NCI-H2196 treated with DMSO at 0.1 percent for 48 hours (cell line): ENCODE data around the gene ZDHHC20.
A peak's percentile ranks its signal among the peaks of the same experiment; 100 is the strongest.

Source experiments
- DNase-seq: peaks from one replicate; lab custom pipeline; 2025; ENCODE audit not compliant: unreplicated experiment; lab: John Stamatoyannopoulos, UW

Gene ZDHHC20, protein sequence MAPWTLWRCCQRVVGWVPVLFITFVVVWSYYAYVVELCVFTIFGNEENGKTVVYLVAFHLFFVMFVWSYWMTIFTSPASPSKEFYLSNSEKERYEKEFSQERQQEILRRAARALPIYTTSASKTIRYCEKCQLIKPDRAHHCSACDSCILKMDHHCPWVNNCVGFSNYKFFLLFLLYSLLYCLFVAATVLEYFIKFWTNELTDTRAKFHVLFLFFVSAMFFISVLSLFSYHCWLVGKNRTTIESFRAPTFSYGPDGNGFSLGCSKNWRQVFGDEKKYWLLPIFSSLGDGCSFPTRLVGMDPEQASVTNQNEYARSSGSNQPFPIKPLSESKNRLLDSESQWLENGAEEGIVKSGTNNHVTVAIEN

DNA sequence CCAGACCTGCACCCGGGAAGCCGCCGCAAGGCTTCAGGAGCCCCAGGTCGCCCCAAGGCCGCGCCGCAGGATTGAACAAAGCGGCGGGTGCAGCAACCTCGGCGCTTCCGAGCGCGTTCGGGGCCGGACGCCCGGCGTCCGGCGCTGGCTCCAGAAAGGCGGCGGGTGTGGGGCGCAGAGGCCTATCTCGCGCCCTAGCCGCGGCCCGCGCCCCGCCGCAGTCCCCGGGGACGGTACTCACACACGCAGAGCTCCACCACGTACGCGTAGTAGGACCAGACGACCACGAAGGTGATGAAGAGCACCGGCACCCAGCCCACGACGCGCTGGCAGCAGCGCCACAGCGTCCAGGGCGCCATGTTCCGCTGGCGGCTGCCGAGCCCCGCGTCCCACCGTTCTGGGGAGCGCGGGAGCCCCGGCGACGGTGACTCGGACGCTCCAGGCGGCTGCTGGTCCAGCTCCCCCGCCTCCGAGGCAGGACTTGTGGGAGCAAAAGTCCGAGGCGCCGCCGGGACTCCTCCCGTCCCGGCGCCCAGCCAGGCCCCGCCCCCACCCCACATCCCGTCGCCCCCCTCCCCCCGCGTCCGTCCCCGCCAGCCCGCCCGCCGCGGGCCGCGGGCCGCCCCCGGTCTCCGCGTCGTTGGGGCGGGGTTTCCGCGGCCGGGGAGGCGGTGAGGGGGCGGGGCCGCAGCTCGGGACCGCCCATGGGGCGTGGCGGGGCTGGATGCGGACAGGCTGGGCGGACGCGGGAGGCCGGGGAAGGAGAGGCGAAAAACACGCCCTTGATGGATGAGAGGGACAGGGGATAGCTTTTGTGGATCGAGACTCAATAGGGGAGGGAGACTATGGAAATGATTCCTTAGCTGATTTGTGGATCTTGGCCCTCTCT, at the start of gene ZDHHC20:
Gene ZDHHC20 (minus strand): TSS at position 491 of the 889 bp plus-strand sequence. CDS start 132 bp downstream, at position 359.
- peak; percentile 40 for DNase-seq

DNA sequence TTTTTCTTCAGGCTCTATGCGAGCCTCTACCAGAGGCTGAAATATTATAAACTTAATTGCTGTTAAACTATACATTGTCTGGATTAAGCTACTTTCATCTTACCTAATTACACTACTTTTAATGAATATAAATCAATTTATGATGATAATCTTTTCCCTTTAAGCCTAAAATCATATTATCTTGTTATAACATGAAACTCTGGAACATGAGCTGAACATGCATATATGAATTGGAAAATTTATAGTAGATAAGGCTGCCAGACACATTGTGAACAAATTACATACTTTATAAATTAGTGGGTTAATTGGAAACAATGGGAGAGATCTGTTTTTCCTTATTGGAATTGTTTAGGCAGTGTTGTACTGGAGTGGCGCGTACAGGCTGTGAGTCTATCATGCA, 45.3 kb upstream of the ZDHHC20 start:
- DNase-seq: no peak

DNA sequence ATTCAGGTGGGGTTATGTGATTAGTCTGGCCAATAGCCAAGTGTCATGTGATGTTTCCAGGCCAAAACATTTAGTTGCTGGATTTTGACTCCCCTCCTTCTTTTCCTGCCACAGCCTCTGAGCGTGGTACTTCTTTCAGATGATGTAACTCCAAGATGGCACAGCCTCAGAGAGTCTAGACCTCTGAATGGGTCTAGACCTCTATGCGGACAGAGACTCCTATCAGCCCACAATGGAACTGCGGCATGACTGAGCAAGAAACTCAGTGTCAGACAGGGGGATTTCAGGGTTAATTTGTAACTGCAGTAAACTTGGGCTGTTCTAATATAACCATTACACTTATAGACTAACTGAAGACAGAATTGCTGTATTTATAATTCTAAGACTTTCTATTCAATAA, 42.6 kb upstream of the ZDHHC20 start:
- DNase-seq: no peak

DNA sequence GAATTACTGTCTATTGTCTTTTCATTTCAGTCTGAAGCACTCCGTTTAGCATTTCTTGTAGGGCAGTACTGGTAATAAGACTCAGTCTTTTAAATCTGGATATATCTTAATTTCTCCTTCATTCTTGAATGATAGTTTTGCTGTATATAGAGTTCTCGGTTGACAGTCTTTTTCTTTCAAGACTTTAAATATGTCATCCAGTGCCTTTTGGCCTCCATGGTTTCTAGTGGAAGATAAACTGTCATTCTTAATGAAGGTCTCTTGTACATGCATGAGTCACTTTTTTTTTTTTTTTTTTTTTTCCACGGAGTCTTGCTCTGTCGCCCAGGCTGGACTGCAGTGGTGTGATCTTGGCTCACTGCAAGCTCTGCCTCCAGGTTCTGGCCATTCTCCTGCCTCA, 27.2 kb upstream of the ZDHHC20 start:
- DNase-seq: no peak

DNA sequence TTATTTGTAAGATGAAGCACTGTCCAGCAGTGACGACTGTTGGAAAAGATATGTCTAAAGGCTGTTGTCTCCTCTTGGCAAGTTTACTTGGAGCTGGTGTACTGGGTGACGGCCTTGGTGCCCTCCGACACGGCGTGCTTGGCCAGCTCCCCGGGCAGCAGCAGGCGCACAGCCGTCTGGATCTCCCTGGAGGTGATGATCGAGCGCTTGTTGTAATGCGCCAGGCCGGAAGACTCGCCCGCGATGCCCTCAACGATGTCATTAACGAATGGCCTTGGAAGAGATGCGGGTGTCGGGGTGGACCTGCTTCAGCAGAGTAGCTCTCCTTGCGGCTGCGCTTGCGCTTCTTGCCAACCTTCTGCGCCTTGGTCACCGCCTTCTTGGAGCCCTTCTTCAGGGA, 24.6 kb upstream of the ZDHHC20 start:
- no peak for DNase-seq

DNA sequence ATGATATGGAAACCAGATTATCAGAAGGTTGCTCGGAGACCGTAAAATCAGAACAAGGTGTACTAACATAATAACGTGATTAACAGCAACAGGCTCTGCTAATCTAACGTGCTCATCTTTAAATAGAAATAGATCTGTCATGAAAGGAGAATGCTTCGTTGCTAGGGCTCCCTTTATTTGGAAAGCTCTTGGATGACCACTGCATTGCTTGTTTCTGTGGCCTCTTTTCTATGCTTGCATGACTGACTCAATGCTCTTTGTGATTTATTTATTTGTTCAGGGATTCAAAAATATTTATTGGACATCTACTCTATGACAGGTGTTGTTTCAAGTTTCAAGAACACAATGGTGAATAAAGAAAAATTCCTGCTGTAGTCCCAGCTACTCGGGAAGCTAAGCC, 22.3 kb upstream of the ZDHHC20 start:
- peak; percentile 25 for DNase-seq

DNA sequence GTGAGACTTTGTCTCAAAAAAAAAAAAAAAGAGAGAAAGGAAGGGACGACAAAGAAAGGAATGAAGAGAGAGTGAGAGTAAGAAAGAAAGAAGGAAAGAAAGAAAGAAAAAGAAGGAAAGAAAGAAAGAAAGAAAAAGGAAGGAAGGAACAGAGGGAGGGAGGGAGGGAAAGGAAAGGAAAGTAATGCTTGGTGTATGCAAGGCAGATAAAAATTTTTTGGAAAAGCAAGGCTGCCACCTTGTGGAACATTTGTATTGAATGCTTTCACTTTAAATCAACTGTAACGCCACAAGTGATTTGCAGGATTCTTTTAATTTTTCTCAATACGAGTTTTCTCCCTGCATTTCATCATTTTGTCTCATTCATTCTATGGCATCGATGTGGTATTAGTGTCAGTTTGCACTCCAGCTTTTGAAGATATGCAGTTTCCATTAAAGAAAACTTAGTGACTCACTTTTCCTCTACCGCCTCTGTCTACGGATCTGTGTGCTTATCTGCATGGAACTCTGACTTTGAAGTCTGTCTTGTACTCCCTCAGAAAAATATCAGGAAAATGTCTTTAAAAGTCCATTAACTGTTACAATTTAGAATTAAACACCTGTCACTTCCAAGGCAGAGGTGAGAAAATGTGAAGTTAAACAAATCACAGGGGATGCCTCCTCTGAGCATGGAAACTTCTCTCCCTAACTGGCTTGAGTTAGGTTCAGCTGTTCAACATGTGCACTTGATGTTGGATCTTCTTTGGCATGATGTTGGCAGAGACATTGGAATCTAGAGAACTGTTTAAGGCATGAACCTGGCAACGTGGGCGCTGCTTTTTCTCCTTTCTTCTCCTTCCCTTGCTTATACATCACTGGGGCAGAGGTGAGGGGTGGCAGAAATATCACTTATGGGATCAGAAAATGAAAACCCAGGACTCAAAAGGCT, 20.0 kb upstream of the ZDHHC20 start:
- no peak for DNase-seq

DNA sequence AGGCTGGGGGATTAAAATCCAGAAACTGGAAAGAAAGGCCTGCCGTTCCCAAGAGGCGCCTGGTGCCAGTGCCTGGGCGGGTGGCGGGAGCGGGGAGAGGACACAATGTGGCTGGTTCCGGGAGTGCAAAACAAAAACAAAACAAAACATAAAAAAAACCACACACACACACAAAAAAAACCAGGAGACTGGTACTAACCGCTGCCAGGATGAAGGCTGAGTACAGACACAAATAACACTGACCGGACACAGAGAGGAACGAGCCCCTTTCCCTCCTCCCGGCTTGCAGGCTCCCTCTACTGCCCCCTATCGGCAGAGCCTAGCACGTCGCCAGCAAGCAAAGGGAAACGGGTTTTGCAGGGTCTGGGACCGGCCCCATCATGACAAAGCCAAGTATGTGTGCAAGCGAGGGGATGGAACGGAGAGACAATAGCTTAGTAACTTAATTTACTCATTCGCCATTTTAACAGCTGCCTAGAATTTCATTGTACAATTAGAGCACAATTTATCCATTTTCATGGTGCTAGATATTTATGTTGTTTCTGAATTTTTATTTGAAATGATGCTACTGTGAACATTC, 17.9 kb upstream of the ZDHHC20 start:
- DNase-seq: peak; percentile 40

DNA sequence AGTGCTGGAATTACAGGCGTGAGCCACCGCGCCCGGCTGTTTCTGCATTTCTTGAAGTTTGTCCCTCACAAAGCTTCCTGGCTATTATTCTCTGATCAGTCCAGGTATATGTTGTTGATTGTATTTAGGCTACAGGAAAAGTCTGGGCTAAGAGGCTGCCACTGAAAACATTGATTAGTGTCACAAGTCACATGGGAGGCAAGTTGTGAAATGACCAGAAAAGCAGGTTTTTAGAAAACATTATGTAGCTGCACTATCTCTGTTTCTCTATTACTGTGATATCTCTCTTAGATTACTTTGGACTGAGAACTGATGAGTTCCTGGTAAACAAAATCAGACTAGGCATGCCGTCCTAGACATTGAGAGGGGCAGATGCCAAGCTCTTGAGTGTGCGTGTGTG, 16.0 kb upstream of the ZDHHC20 start:
- no peak for DNase-seq

DNA sequence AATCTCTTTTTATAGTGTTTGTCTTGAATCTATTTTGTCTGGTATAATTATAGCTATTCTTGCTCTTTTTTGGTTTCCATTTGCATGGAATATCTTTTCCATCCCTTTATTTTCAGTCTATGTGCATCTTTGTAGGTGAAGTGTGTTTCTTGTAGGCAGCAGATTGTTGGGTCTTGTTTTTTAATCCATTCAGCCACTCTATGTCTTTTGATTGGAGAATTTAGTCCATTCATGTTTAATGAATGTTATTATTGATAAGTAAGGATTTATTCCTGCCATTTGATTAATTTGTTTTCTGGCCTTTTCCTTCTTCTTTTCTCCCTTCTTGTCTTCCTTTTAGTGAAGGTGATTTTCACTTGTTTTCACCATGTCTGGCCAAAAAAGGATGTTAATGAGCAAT, 11.7 kb upstream of the ZDHHC20 start:
- DNase-seq: no peak

DNA sequence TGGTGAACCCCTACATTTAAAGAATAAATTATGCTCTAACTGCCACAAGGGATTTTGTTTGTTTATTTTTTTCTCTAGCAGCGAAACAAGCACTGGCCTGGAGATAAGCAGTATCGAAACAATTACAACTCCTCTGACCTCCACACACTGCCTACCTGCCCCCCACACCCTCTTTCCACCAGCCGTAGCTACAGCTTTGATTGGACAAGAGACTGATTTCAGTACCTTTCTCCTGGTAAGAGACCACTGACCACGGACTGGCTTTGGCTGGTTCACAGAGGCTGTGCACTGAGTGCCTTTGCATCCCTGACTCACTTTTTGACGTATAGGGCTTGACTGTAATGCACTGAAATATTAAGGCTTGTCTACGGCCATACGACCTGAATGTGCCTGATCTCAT, 7.4 kb upstream of the ZDHHC20 start:
- DNase-seq: no peak

DNA sequence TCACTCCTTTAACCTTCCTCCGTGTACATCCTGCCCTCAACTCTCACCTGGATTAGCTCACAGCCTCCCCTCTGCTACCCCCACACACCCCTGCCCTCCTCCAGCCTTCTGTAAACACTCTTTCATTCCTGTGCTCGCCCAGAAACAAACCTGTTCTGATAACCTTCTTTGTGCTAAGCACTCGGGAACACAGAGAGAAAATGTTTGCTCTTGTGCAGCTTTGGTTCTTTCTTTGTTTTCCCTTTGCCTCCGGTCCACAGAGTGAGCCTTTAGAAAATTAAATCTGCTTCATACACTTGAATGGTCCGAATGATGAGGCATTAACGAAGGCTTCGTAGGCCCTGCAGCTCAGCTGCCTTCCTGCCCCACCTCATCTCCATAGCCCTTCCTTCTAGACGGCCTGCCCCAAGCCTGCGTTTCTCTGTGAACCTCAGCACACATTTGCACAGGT, 6.6 kb upstream of the ZDHHC20 start:
- no peak for DNase-seq

DNA sequence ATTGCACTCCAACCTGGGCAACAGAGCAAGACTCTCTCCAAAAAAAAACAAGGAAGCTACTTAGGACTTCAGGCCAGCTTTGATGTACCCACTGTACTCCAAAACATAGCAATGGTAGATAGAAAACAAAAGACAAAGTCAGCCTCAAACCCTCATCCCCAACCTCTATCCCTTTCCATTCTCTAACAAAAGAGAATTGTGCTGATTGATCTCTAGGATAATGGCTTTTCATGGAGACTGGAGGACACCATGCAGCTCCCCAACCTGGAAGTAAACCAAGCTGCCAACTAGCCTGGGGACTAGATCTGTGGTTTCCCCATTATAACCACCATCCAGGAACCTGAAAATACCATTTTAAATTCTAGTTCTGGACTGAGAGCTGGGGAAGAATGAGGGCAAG, 4.3 kb upstream of the ZDHHC20 start:
- no peak for DNase-seq

DNA sequence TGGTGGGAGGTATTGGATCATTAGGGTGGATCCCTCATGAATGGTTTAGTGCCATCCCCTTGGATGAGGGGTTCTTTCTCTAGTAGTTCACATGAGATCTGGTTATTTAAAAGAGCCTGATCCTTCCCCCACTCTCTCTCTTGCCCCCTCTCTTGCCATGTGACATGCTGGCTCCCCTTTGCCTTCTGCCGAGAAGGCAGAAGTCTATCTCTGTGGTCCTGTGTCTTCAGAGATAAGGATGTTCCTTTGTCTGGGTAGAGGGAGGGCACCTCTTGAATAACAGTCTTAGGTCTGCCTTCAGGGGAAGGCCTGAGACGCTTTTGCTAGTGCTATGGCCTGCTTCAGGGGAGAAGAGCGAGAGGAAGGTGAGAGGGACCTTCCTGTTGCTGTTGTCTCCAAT, 2.0 kb upstream of the ZDHHC20 start:
- no peak for DNase-seq

DNA sequence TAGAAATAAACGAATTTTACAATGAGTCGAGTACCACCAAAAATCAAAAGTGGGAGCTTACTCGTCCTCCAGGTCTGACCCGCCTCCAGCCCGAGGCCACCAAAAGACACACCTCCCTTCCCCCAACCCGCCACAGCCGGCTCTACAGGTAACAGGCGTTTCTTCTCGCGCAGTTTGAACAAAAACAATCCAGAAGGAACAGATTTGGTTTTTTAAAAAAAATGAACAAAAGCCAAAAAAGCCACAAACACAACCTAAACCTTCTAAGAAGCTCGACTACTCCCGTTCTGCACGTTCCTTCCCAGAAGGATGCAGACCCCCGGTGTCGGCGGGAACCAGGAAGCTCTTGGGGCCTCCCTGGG, 671 bp downstream of the ZDHHC20 start:
- DNase-seq: no peak

DNA sequence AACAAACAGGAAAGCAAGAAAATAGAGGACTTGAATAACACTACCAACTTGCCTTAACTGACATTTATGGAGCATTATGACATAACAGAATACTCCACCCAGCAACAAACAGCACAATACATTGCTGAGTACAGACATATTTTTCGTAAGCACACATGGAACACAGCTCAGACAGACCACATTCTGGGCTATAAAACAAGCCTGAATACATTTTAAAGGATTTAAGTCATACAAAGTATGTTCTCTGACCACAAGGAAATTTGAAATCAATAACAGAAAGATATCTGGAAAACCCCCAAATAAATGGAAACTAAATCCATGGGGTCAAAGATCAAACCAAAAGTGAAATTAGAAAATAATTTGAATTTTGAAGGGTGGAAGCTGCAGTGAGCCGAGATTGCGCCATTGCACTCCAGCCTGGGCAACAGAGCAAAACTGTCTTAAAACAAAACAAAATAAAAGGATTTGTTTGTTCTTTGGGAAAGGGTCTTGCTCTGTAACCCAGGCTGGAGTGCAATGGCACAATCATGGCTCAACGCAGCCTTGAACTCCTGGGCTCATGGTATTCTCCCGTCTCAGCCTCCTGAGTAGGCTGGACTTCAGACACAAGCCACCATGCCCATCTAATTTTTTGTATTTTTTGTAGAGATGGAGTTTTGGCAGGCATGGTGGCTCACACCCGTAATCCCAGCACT, 5.6 kb downstream of the ZDHHC20 start:
- no peak for DNase-seq

DNA sequence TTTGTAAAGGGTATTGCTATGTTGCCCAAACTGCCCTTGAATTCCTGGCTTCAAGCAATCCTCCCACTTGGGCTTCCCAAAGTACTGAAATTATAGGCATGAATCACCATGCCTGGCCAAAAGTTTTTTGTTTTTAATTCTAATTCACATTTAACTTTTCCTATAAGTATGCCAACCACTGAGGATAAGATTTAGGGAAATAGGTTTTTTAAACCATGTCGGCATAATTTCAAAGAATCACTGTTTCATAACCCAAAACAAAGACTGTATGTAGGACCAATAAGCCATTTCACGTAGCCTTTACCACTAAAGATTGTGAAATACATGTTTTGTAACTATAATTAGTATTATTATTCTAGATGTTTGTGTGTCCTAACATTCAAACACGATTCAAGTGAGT, 8.2 kb downstream of the ZDHHC20 start:
- DNase-seq: no peak

DNA sequence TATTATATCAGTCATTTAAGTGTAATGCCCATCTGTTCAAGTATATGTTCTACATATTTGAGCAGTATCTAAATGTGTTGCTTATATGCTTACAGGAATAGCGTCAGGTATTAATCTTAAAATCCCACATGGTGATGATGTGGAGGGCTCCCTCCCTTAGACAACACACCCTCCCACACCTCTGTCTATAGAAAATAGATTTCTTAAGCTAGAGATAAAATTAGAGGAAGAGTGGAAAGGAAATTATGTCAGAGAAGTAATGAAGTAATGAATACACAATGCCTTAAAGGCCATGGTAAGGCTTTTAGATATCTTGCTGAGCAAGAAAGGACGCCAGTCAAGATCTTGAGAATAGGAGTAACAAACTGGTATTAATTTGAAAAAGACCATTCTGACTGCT, 12.4 kb downstream of the ZDHHC20 start:
- DNase-seq: no peak

DNA sequence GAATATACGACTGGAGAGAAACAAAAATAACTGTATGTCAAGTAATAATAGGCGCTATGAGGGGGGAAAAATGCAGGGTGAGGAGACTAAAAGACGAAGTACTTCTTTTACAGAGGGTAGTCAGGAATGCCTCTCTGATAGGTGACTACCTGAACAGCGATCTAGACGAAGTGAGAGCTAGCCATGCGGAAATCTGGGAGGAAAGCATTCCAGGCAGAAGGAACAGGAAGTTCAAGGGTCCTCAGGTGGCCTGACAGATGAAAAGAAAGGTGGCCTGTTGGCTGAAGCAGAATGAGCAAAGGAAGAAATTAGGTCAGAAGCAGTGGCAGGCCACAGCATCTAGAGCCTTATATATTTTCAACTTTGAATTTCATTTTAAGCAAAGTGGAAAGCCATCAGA, 13.3 kb downstream of the ZDHHC20 start:
- no peak for DNase-seq

DNA sequence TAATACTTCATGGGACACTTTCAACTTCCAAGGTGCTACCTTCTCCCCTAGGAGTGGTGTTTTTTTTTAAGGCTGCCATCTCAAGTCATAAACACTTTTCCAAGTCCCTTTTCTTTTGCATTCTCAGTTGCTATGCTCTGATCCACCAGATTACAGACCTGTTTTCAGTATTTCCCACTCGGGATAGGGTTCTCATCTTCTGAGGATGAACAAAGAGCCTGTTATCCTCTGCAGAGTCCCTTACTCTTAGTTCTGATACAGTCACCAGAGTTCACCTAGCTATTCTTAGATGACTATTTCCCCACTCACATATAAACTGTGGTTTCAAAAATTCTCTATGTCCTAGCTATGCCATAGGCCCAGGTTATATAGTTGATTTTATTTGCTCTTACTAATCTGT, 15.9 kb downstream of the ZDHHC20 start:
- DNase-seq: no peak
